H1 (cell line): ENCODE results near the gene TCERG1L. TPM values are rescaled to one million over a fixed set of nuclear protein-coding genes. Genes with fewer than 3 reads are reported as not detected.

Experiments
- CTCF ChIA-PET: fragments of 300-600 bp; sonication (Branson Sonifier 250); formaldehyde crosslinking; loops from one replicate; lab custom pipeline; 2021; ENCODE audit not compliant: partially characterized antibody; lab: Charles Lee
- POLR2A ChIA-PET: fragments of 300-600 bp; sonication (Branson Sonifier 250); formaldehyde crosslinking; loops from one replicate; lab custom pipeline; 2021; ENCODE audit warnings: inconsistent platforms; ENCODE audit not compliant: partially characterized antibody; lab: Charles Lee
- DNase-seq, 2 experiments: peaks; one replicate each; pipeline versions ENCODE4 v3.0.0 to v3.0.0-alpha.2; 2010 to 2022; ENCODE audit warnings: low spot score in 2 of 2, low read depth in 1 of 2, mixed read lengths in 1 of 2
- FAIRE-seq: peaks from 2 replicates; lab custom pipeline; 2011; peaks lifted over from hg19 to GRCh38; lab: Jason Lieb, UNC
- H2AFZ ChIP-seq: 2 replicates; pipeline ENCODE4 v1.8.1; 2012; ENCODE audit warnings: low read length, inconsistent platforms
- H2AK5ac ChIP-seq: 2 replicates; pipeline ENCODE4 v1.6.1; 2013; ENCODE audit warnings: low read depth, low read length
- H2BK120ac ChIP-seq: replicated peaks from 2 replicates; pipeline ENCODE3; 2013; ENCODE audit warnings: low read depth, low read length, inconsistent platforms
- H2BK12ac ChIP-seq: 2 replicates; pipeline ENCODE4 v1.6.1; 2013; ENCODE audit warnings: low read depth, low read length
- H2BK15ac ChIP-seq: 2 replicates; pipeline ENCODE4 v1.6.1; 2013; ENCODE audit warnings: low read length
- H2BK20ac ChIP-seq: 2 replicates; pipeline ENCODE4 v1.6.1; 2013; ENCODE audit warnings: low read length
- H2BK5ac ChIP-seq: 2 replicates; pipeline ENCODE4 v1.6.1; 2013; ENCODE audit warnings: low read depth, low read length
- H3K14ac ChIP-seq: 2 replicates; pipeline ENCODE4 v1.6.1; 2013; ENCODE audit warnings: inconsistent platforms; ENCODE audit not compliant: insufficient read length
- H3K18ac ChIP-seq: 2 replicates; pipeline ENCODE4 v1.6.1; 2013; ENCODE audit warnings: low read length; ENCODE audit errors: extremely low read depth
- H3K23ac ChIP-seq: 2 replicates; pipeline ENCODE4 v1.6.1; 2013; ENCODE audit warnings: inconsistent platforms; ENCODE audit not compliant: insufficient read length
- H3K23me2 ChIP-seq: 2 replicates; pipeline ENCODE4 v1.6.1; 2013; ENCODE audit warnings: low read depth, low read length
- H3K27ac ChIP-seq: 2 replicates; pipeline ENCODE4 v1.6.1; 2011; ENCODE audit warnings: low read depth, low read length, inconsistent platforms
- H3K27me3 ChIP-seq, 4 experiments: replicated peaks in 1 of 4; 1 replicate in 1 of 4; 2 replicates in 3 of 4; pipeline versions ENCODE4 v1.6.1 to v1.8.1; 2011 to 2013; ENCODE audit warnings: low read length in 3 of 4, mild to moderate bottlenecking in 3 of 4, inconsistent platforms in 2 of 4, mixed read lengths in 2 of 4, moderate library complexity in 1 of 4; ENCODE audit not compliant: control insufficient read depth in 3 of 4, insufficient read depth in 3 of 4; ENCODE audit errors: extremely low read depth in 1 of 4
- H3K36me3 ChIP-seq, 4 experiments: 2 replicates each; pipeline versions ENCODE4 v1.6.1 to v1.8.1; 2011 to 2013; ENCODE audit warnings: mild to moderate bottlenecking in 4 of 4, low read length in 3 of 4, moderate library complexity in 2 of 4, control low read depth in 1 of 4, inconsistent platforms in 1 of 4; ENCODE audit not compliant: insufficient read depth in 4 of 4, control insufficient read depth in 2 of 4
- H3K4ac ChIP-seq: replicated peaks from 2 replicates; pipeline ENCODE3; 2013; ENCODE audit warnings: low read length, low read depth, mixed read lengths, inconsistent platforms; ENCODE audit not compliant: insufficient read length
- H3K4me1 ChIP-seq, 4 experiments: replicated peaks in 1 of 4; 1 replicate in 1 of 4; 2 replicates in 3 of 4; pipeline versions ENCODE4 v1.6.1 to v1.8.1; 2011 to 2013; ENCODE audit warnings: low read length in 3 of 4, inconsistent platforms in 2 of 4, mixed read lengths in 1 of 4; ENCODE audit not compliant: insufficient read depth in 4 of 4, control insufficient read depth in 3 of 4
- H3K4me2 ChIP-seq, 2 experiments: 2 replicates each; pipeline versions ENCODE4 v1.6.1 to v1.8.1; 2011 to 2013; ENCODE audit warnings: low read depth in 2 of 2, low read length in 2 of 2, control low read depth in 1 of 2, inconsistent platforms in 1 of 2, mild to moderate bottlenecking in 1 of 2; ENCODE audit not compliant: insufficient read depth in 1 of 2
- H3K4me3 ChIP-seq, 4 experiments: fragments of 200-600, 300-600 bp in 1 of 4; sonication (generic), shearing (Covaris generic), sonication (Bioruptor Twin) in 1 of 4; 2 replicates each; pipeline versions ENCODE4 v1.5.1 to v1.8.1; 2011 to 2016; ENCODE audit warnings: low read length in 4 of 4, low read depth in 3 of 4, control low read depth in 2 of 4, inconsistent platforms in 2 of 4, mild to moderate bottlenecking in 2 of 4, mixed read lengths in 1 of 4, moderate library complexity in 1 of 4; ENCODE audit not compliant: insufficient read depth in 2 of 4; ENCODE audit errors: extremely low read depth in 1 of 4
- H3K56ac ChIP-seq: replicated peaks from 2 replicates; pipeline ENCODE3; 2013; ENCODE audit warnings: low read depth, mild to moderate bottlenecking, mixed read lengths, low read length, inconsistent platforms; ENCODE audit not compliant: insufficient read length
- H3K79me1 ChIP-seq: 2 replicates; pipeline ENCODE4 v1.6.1; 2013; ENCODE audit warnings: low read depth, low read length, control low read depth
- H3K79me2 ChIP-seq, 2 experiments: 2 replicates each; pipeline versions ENCODE4 v1.6.1 to v1.8.1; 2012 to 2013; ENCODE audit warnings: low read length in 2 of 2, mild to moderate bottlenecking in 2 of 2, inconsistent platforms in 1 of 2; ENCODE audit not compliant: insufficient read depth in 2 of 2, control insufficient read depth in 1 of 2
- H3K9ac ChIP-seq, 4 experiments: replicated peaks in 1 of 4; 1 replicate in 1 of 4; 2 replicates in 3 of 4; pipeline versions ENCODE4 v1.6.1 to v1.8.1; 2011 to 2013; ENCODE audit warnings: low read depth in 3 of 4, low read length in 3 of 4, control low read depth in 2 of 4, mild to moderate bottlenecking in 2 of 4, moderate library complexity in 2 of 4, inconsistent platforms in 1 of 4; ENCODE audit errors: extremely low read depth in 1 of 4
- H3K9me3 ChIP-seq, 2 experiments: 2 replicates each; pipeline versions ENCODE4 v1.6.1 to v1.8.1; 2012 to 2013; ENCODE audit warnings: mild to moderate bottlenecking in 2 of 2, moderate library complexity in 2 of 2, control low read depth in 1 of 2, inconsistent platforms in 1 of 2, low read depth in 1 of 2, low read length in 1 of 2, mixed read lengths in 1 of 2; ENCODE audit not compliant: insufficient read depth in 2 of 2
- H4K20me1 ChIP-seq, 2 experiments: replicated peaks in 1 of 2; 2 replicates each; pipeline versions ENCODE3 to v1.8.1; 2011 to 2013; ENCODE audit warnings: inconsistent platforms in 2 of 2, low read length in 2 of 2, mild to moderate bottlenecking in 1 of 2; ENCODE audit not compliant: insufficient read depth in 2 of 2, control insufficient read depth in 1 of 2
- H4K5ac ChIP-seq: 2 replicates; pipeline ENCODE4 v1.6.1; 2013; ENCODE audit warnings: low read length, low read depth, mixed read lengths, inconsistent platforms; ENCODE audit not compliant: insufficient read length
- H4K8ac ChIP-seq: 2 replicates; pipeline ENCODE4 v1.8.0; 2013; ENCODE audit warnings: mild to moderate bottlenecking, moderate library complexity, low read length, inconsistent platforms; ENCODE audit not compliant: insufficient read depth; ENCODE audit errors: extremely low read depth
- H4K91ac ChIP-seq: replicated peaks from 2 replicates; pipeline ENCODE3; 2013; ENCODE audit warnings: low read length, mixed read lengths, inconsistent platforms; ENCODE audit not compliant: insufficient read length
- NANOG ChIP-seq: IDR thresholded peaks from 2 replicates; pipeline ENCODE4 v1.6.1; 2011; ENCODE audit warnings: low read length, low read depth, mild to moderate bottlenecking, inconsistent platforms; ENCODE audit not compliant: insufficient read depth, poor library complexity, severe bottlenecking
- POLR2AphosphoS5 ChIP-seq: IDR thresholded peaks from 2 replicates; pipeline ENCODE4 v1.6.1; 2011; ENCODE audit warnings: low read depth, low read length
- SIN3A ChIP-seq, 2 experiments: IDR thresholded peaks in 1 of 2; conservative IDR thresholded peaks in 1 of 2; 2 replicates each; pipeline ENCODE4 v1.6.1; 2011 to 2012; ENCODE audit warnings: low read length in 2 of 2, improper control_type of control experiment in 1 of 2, low read depth in 1 of 2, mild to moderate bottlenecking in 1 of 2
- USF2 ChIP-seq: IDR thresholded peaks from 2 replicates; pipeline ENCODE4 v1.6.1; 2011; ENCODE audit warnings: low read length, improper control_type of control experiment
- WGBS, 2 experiments: shearing (Covaris generic) in 1 of 2; methylation state at CpG; one replicate each; pipeline versions ENCODE4 v1.1.6 to v1.1.7; 2013 to 2015; ENCODE audit warnings: low lambda C conversion rate in 2 of 2, mixed read lengths in 2 of 2, inconsistent platforms in 1 of 2, low coverage in 1 of 2, missing lambda C conversion rate in 1 of 2; ENCODE audit not compliant: insufficient replicate concordance in 2 of 2, insufficient coverage in 1 of 2, insufficient read length in 1 of 2; ENCODE audit errors: extremely low coverage in 1 of 2, missing lambda C conversion rate in 1 of 2; 5-methylcytosine and 5-hydroxymethylcytosine counted together
- polyA plus RNA-seq, 7 experiments: library from polyadenylated mRNA; depleted of rRNA in 3 of 7; stranded (reverse) in 5 of 7; unstranded in 2 of 7; fragments of >200 nt in 5 of 7; fragments of 200-250 nt in 2 of 7; gene quantifications; 1 replicate in 5 of 7; 2 replicates in 1 of 7; 4 replicates in 1 of 7; pipeline versions ENCODE4 v1.2.1 to v1.2.3, GENCODE V29; 2011 to 2013; ENCODE audit warnings: missing spikeins in 2 of 7, mixed read lengths in 2 of 7
- total RNA-seq: library from RNA; stranded (reverse); fragmentation: NEBNext Ultra II Directional; extraction: Animal tissue kit (Norgen Biotek cat#: 25700); gene quantifications from 2 replicates; pipeline ENCODE4 v1.2.1, GENCODE V29; 2021

TCERG1L gene
- total and polyA plus RNA-seq, 2 of the 8 experiments (the other 6 are each of a cell fraction or from before 2014, with no cell fraction given), result 3.9 to 6.9 TPM

GRCh38 chr10:131210181-131210580 lies 101.3 kb downstream of the TCERG1L start:
- Histone ChIP-seq H3K14ac (no peak overlapping the region), H3K56ac (no peak overlapping the region), H3K4me1 (no peaks in the 10 kb centered on the region; a peak in 1 of 7 replicates), H2BK120ac (no peak overlapping the region), H3K4me2 (no peak overlapping the region), H4K20me1 (no peaks in the 10 kb centered on the region), H2BK20ac (no peak overlapping the region), H3K18ac (no peak overlapping the region), H3K4ac (no peak overlapping the region), H2BK12ac (no peak overlapping the region), H3K9ac (no peak overlapping the region), H2BK5ac (no peak overlapping the region), H3K9me3 (no peaks in the 10 kb centered on the region), H3K4me3 (no peak overlapping the region), H3K79me1 (no peaks in the 10 kb centered on the region), H4K91ac (no peak overlapping the region), H3K27ac (no peak overlapping the region), H2AFZ (no peak overlapping the region), H4K8ac (no peak overlapping the region), H3K79me2 (no peaks in the 10 kb centered on the region), H2AK5ac (no peak overlapping the region), H4K5ac (no peak overlapping the region), H3K23me2 (no peaks in the 10 kb centered on the region), H3K23ac (no peak overlapping the region), H2BK15ac (no peak overlapping the region), H3K27me3 (no peaks in the 10 kb centered on the region), H3K36me3 (no peaks in the 10 kb centered on the region)
- FAIRE-seq (no peak), DNase-seq (peak in 1 of 2 experiments; percentile 1)
- POLR2A ChIA-PET, result interaction anchor here (0.9 kb wide), 1 partner anchor 14 kb away, joined by 3 read pairs; no protein-coding TSS in a partner anchor
- CTCF ChIA-PET, result interaction anchor here (0.9 to 1.0 kb wide), 3 partner anchors 10 to 122 kb away, joined by 3 to 4 read pairs (median 3); no protein-coding TSS in a partner anchor
- WGBS, 2 experiments, result 86% methylated on average over 3 of the region's 3 CpGs; no CpG with 5 or more reads in 1 of the 2 experiments
- TF ChIP-seq SIN3A (conservative IDR thresholded peaks at IDR 0.05 in 1 of 2, IDR thresholded peaks at IDR 0.05 in 1 of 2; ENCODE audit: low read depth in 1 of 2, low read length in 2 of 2), result no peak
- no peak for TF ChIP-seq USF2
- no peak for TF ChIP-seq POLR2AphosphoS5
- TF ChIP-seq NANOG, result no peak
